IMR-90 (cell line): ENCODE results near the gene MYH11. TPM values are rescaled to one million over a fixed set of nuclear protein-coding genes. Genes with fewer than 3 reads are reported as not detected.

Source experiments
- ATAC-seq: fragments of 200-7000 bp; cut with Tn5 transposase; 2 replicates; pipeline ENCODE4 v1.9.1; 2020; ENCODE audit warnings: low read depth, mild to moderate bottlenecking, moderate library complexity
- BruUV-seq: library from RNA; stranded (reverse); fragments of 400-500 nt; replicated peaks from 2 replicates; lab custom pipeline; 2021; lab: Mats Ljungman, UMichigan
- CTCF ChIA-PET: fragments of 300-600 bp; formaldehyde crosslinking; extraction: SDS; loops from one replicate; lab custom pipeline; 2021; ENCODE audit warnings: antibody characterized with exemption; lab: Yijun Ruan, JAX
- POLR2A ChIA-PET: fragments of 300-600 bp; sonication (Branson Sonifier 250); formaldehyde crosslinking; loops from one replicate; lab custom pipeline; 2022; ENCODE audit warnings: antibody characterized with exemption; ENCODE audit not compliant: unreplicated experiment; lab: Charles Lee
- DNase-seq: peaks from one replicate; pipeline ENCODE4 v3.0.0; 2013
- H2AFZ ChIP-seq: replicated peaks from 2 replicates; pipeline ENCODE3; 2013; ENCODE audit warnings: low read length, mild to moderate bottlenecking; ENCODE audit not compliant: poor library complexity
- H2AK5ac ChIP-seq: 2 replicates; pipeline ENCODE4 v1.6.1; 2013; ENCODE audit warnings: low read depth, low read length, inconsistent platforms
- H2AK9ac ChIP-seq: replicated peaks from 2 replicates; pipeline ENCODE3; 2013; ENCODE audit warnings: mild to moderate bottlenecking, low read depth, low read length, moderate library complexity; ENCODE audit not compliant: poor library complexity
- H2BK120ac ChIP-seq: 2 replicates; pipeline ENCODE4 v1.6.1; 2013; ENCODE audit warnings: low read depth, low read length, inconsistent platforms
- H2BK15ac ChIP-seq: 3 replicates; pipeline ENCODE4 v1.6.1; 2013; ENCODE audit warnings: low read depth, low read length, inconsistent platforms
- H2BK20ac ChIP-seq: 2 replicates; pipeline ENCODE4 v1.6.1; 2013; ENCODE audit warnings: low read depth, mild to moderate bottlenecking, inconsistent platforms, low read length, moderate library complexity
- H2BK5ac ChIP-seq: 2 replicates; pipeline ENCODE4 v1.6.1; 2013; ENCODE audit warnings: mild to moderate bottlenecking, low read depth, low read length, inconsistent platforms; ENCODE audit not compliant: poor library complexity, severe bottlenecking
- H3K14ac ChIP-seq: replicated peaks from 2 replicates; pipeline ENCODE4 v1.6.1; 2013; ENCODE audit warnings: low read depth, low read length, inconsistent platforms
- H3K18ac ChIP-seq: 2 replicates; pipeline ENCODE4 v1.6.1; 2013; ENCODE audit warnings: low read depth, low read length, control low read depth
- H3K23ac ChIP-seq: 2 replicates; pipeline ENCODE4 v1.6.1; 2013; ENCODE audit warnings: low read depth, low read length, inconsistent platforms
- H3K27ac ChIP-seq: 2 replicates; pipeline ENCODE4 v1.5.1; 2013; ENCODE audit warnings: mild to moderate bottlenecking, control low read depth, low read length; ENCODE audit not compliant: insufficient read depth
- H3K27me3 ChIP-seq: 2 replicates; pipeline ENCODE4 v1.6.1; 2013; ENCODE audit warnings: low read length; ENCODE audit not compliant: control insufficient read depth, insufficient read depth
- H3K36me3 ChIP-seq: 2 replicates; pipeline ENCODE4 v1.6.1; 2013; ENCODE audit warnings: low read length, mixed read lengths; ENCODE audit not compliant: control insufficient read depth, insufficient read depth
- H3K4ac ChIP-seq: 2 replicates; pipeline ENCODE4 v1.6.1; 2013; ENCODE audit warnings: low read depth, low read length, inconsistent platforms
- H3K4me1 ChIP-seq: 2 replicates; pipeline ENCODE4 v1.6.1; 2013; ENCODE audit warnings: low read length, mixed read lengths; ENCODE audit not compliant: control insufficient read depth, insufficient read depth
- H3K4me2 ChIP-seq: 2 replicates; pipeline ENCODE4 v1.6.1; 2013; ENCODE audit warnings: low read depth, mild to moderate bottlenecking, control low read depth, low read length, moderate library complexity
- H3K4me3 ChIP-seq: 2 replicates; pipeline ENCODE4 v1.5.1; 2013; ENCODE audit warnings: low read depth, mild to moderate bottlenecking, control low read depth, low read length, moderate library complexity; ENCODE audit not compliant: insufficient read depth
- H3K56ac ChIP-seq: 2 replicates; pipeline ENCODE4 v1.6.1; 2013; ENCODE audit warnings: low read length, inconsistent platforms; ENCODE audit not compliant: insufficient read depth; ENCODE audit errors: extremely low read depth
- H3K79me1 ChIP-seq, 2 experiments: 2 replicates each; pipeline ENCODE4 v1.6.1; 2013; ENCODE audit warnings: low read length in 2 of 2, inconsistent platforms in 1 of 2, low read depth in 1 of 2
- H3K9ac ChIP-seq: 2 replicates; pipeline ENCODE4 v1.6.1; 2013; ENCODE audit warnings: low read depth, low read length, control low read depth
- H3K9me1 ChIP-seq: 2 replicates; pipeline ENCODE4 v1.6.1; 2013; ENCODE audit warnings: low read length, inconsistent platforms; ENCODE audit not compliant: insufficient read depth
- H3K9me3 ChIP-seq: 2 replicates; pipeline ENCODE4 v1.6.1; 2013; ENCODE audit warnings: low read length; ENCODE audit not compliant: control insufficient read depth, insufficient read depth
- H4K20me1 ChIP-seq: 2 replicates; pipeline ENCODE4 v1.6.1; 2013; ENCODE audit warnings: low read length, inconsistent platforms; ENCODE audit not compliant: insufficient read depth
- H4K5ac ChIP-seq: 2 replicates; pipeline ENCODE4 v1.6.1; 2013; ENCODE audit warnings: mild to moderate bottlenecking, low read depth, low read length, control low read depth
- H4K8ac ChIP-seq, 2 experiments: 2 replicates each; pipeline ENCODE4 v1.6.1; 2013; ENCODE audit warnings: low read depth in 2 of 2, low read length in 2 of 2, control low read depth in 1 of 2, inconsistent platforms in 1 of 2
- H4K91ac ChIP-seq: 2 replicates; pipeline ENCODE4 v1.6.1; 2013; ENCODE audit warnings: low read depth, low read length, inconsistent platforms; ENCODE audit not compliant: insufficient read depth
- BHLHE40 ChIP-seq: fragments of 150-350 bp; IDR thresholded peaks from 2 replicates; pipeline ENCODE4 v1.6.1; 2016; ENCODE audit warnings: mild to moderate bottlenecking, low read depth, low read length
- CEBPB ChIP-seq: IDR thresholded peaks from 2 replicates; pipeline ENCODE4 v1.6.1; 2012; ENCODE audit warnings: low read depth, low read length, improper control_type of control experiment
- CHD1 ChIP-seq: IDR thresholded peaks from 2 replicates; pipeline ENCODE4 v1.6.1; 2012; ENCODE audit warnings: low read depth, low read length, improper control_type of control experiment
- CTCF ChIP-seq: conservative IDR thresholded peaks from 2 replicates; pipeline ENCODE4 v1.5.1; 2012; ENCODE audit warnings: mild to moderate bottlenecking, low read depth, low read length, improper control_type of control experiment
- ELK1 ChIP-seq: fragments of 150-350 bp; IDR thresholded peaks from 2 replicates; pipeline ENCODE4 v1.6.1; 2016; ENCODE audit warnings: low read depth, mild to moderate bottlenecking, low read length, moderate library complexity, borderline replicate concordance
- FOS ChIP-seq: fragments of 150-350 bp; IDR thresholded peaks from 2 replicates; pipeline ENCODE4 v1.6.1; 2016; ENCODE audit warnings: low read depth, low read length
- MAFK ChIP-seq: IDR thresholded peaks from 2 replicates; pipeline ENCODE4 v1.6.1; 2012; ENCODE audit warnings: low read depth, low read length, improper control_type of control experiment
- MAZ ChIP-seq: IDR thresholded peaks from 2 replicates; pipeline ENCODE4 v1.6.1; 2012; ENCODE audit warnings: low read depth, mild to moderate bottlenecking, low read length, improper control_type of control experiment, moderate library complexity, borderline replicate concordance
- MXI1 ChIP-seq: IDR thresholded peaks from 2 replicates; pipeline ENCODE4 v1.6.1; 2012; ENCODE audit warnings: low read depth, mild to moderate bottlenecking, low read length, moderate library complexity, borderline replicate concordance
- NFE2L2 ChIP-seq: fragments of 150-350 bp; IDR thresholded peaks from 2 replicates; pipeline ENCODE4 v1.6.1; 2016; ENCODE audit warnings: low read depth, mild to moderate bottlenecking, low read length
- POLR2A ChIP-seq: IDR thresholded peaks from 2 replicates; pipeline ENCODE4 v1.6.1; 2012; ENCODE audit warnings: mild to moderate bottlenecking, low read depth, low read length
- RAD21 ChIP-seq: IDR thresholded peaks from 2 replicates; pipeline ENCODE4 v1.6.1; 2012; ENCODE audit warnings: low read length, improper control_type of control experiment
- RCOR1 ChIP-seq: IDR thresholded peaks from 2 replicates; pipeline ENCODE4 v1.6.1; 2012; ENCODE audit warnings: mild to moderate bottlenecking, low read length, improper control_type of control experiment; ENCODE audit not compliant: insufficient replicate concordance
- RFX5 ChIP-seq: IDR thresholded peaks from 2 replicates; pipeline ENCODE4 v1.8.0; 2012; ENCODE audit warnings: low read depth, mild to moderate bottlenecking, low read length, moderate library complexity
- SMC3 ChIP-seq: fragments of 150-350 bp; IDR thresholded peaks from 2 replicates; pipeline ENCODE4 v1.6.1; 2016; ENCODE audit warnings: low read depth, mild to moderate bottlenecking, antibody characterized with exemption, low read length, moderate library complexity
- USF2 ChIP-seq: fragments of 150-350 bp; IDR thresholded peaks from 2 replicates; pipeline ENCODE4 v1.6.1; 2017; ENCODE audit warnings: mild to moderate bottlenecking, antibody characterized with exemption, low read length, low read depth
- WGBS, 2 experiments: methylation state at CpG; one replicate each; pipeline versions ENCODE4 v1.1.5 to v1.1.7; 2013; ENCODE audit warnings: missing lambda C conversion rate in 2 of 2; ENCODE audit not compliant: insufficient read length in 1 of 2; ENCODE audit errors: extremely low coverage in 2 of 2; 5-methylcytosine and 5-hydroxymethylcytosine counted together
- dilution Hi-C: fragments of 300-500 bp; cut with HindIII; formaldehyde crosslinking; loops from one replicate; pipeline ENCODE4 v1.14.3; 2018; ENCODE audit warnings: low sequenced_read_pairs; ENCODE audit not compliant: unreplicated experiment
- in situ Hi-C: fragments of 300-500 bp; cut with MboI; formaldehyde crosslinking; loops from 3 replicates; pipeline ENCODE4 v1.14.3; 2019; ENCODE audit warnings: low sequenced_read_pairs, inconsistent platforms, mixed read lengths
- intact Hi-C: fragments of 100-400 bp; cut with micrococcal nuclease; formaldehyde crosslinking; loops from 2 replicates; pipeline ENCODE4 v1.10.0; 2022
- polyA plus RNA-seq, 3 experiments: library from polyadenylated mRNA; depleted of rRNA; stranded (reverse); fragments of >200 nt; gene quantifications; 2 replicates each; pipeline ENCODE4 v1.2.3, GENCODE V29; 2012; ENCODE audit warnings: low replicate concordance in 1 of 3
- total RNA-seq: library from RNA; depleted of rRNA; stranded (reverse); fragments of >200 nt; gene quantifications from 2 replicates; pipeline ENCODE4 v1.2.3, GENCODE V29; 2012

MYH11 gene
- total and polyA plus RNA-seq, 2 of the 4 experiments (the other 2 are of a cell fraction), result under 0.01 to 0.12 TPM

- H3K23ac ChIP-seq, result no peak overlapping the region
- H2BK5ac ChIP-seq, result no peak overlapping the region
- no peak overlapping the region for H4K91ac ChIP-seq
- H3K18ac ChIP-seq, result no peak overlapping the region
- no peaks in the 10 kb centered on the region for H4K20me1 ChIP-seq
- POLR2A ChIA-PET, result no interaction called here
- H3K9me1 ChIP-seq, result peaks cover 5% of the 10 kb centered on the region; the same call in 1 of the 2 replicates
- H3K27ac ChIP-seq, result no peak overlapping the region
- no peak overlapping the region for H4K8ac ChIP-seq
- DNase-seq (no peak), ATAC-seq (no peak)
- H3K56ac ChIP-seq, result no peak overlapping the region
- dilution Hi-C loops, result no loop called here
- H2AK9ac ChIP-seq, result no peak overlapping the region
- BruUV-seq, result no TSS peak
- no peaks in the 10 kb centered on the region for H3K9me3 ChIP-seq
- H3K9ac ChIP-seq, result no peak overlapping the region
- H2BK20ac ChIP-seq, result no peak overlapping the region; the same call in 1 of the 2 replicates
- H2AK5ac ChIP-seq, result no peak overlapping the region
- TF ChIP-seq FOS, result no peak
- no peak for TF ChIP-seq CTCF
- TF ChIP-seq RFX5, result no peak
- no peak for TF ChIP-seq MAFK
- TF ChIP-seq ELK1, result no peak
- no peak for TF ChIP-seq RAD21
- TF ChIP-seq NFE2L2, result no peak
- TF ChIP-seq SMC3, result no peak
- TF ChIP-seq CEBPB, result no peak
- TF ChIP-seq POLR2A, result no peak
- no peak for TF ChIP-seq CHD1
- no peak for TF ChIP-seq RCOR1
- TF ChIP-seq MXI1, result no peak
- no peak for TF ChIP-seq MAZ
- TF ChIP-seq USF2, result no peak
- no peak for TF ChIP-seq BHLHE40
- H2BK120ac ChIP-seq, result no peak overlapping the region
- H3K4me3 ChIP-seq, result no peak overlapping the region
- CTCF ChIA-PET, result no interaction called here
- no peak overlapping the region for H3K4ac ChIP-seq
- H3K4me2 ChIP-seq, result no peak overlapping the region
- in situ Hi-C loops, result no loop called here
- no peaks in the 10 kb centered on the region for H3K79me1 ChIP-seq
- no peak overlapping the region for H4K5ac ChIP-seq
- no CpG with 5 or more reads among the region's 7 CpGs for WGBS, 2 experiments
- no peak overlapping the region for H3K14ac ChIP-seq
- H2BK15ac ChIP-seq, result no peak overlapping the region
- peaks cover 2% of the 10 kb centered on the region; the same call in 1 of the 2 replicates for H3K4me1 ChIP-seq
- H2AFZ ChIP-seq, result no peak overlapping the region
- H3K36me3 ChIP-seq, result no peaks in the 10 kb centered on the region
- peaks cover 4% of the 10 kb centered on the region; the same call in 1 of the 2 replicates for H3K27me3 ChIP-seq
- intact Hi-C loops, result loop anchor here (5.0 to 10.0 kb wide), 2 partner anchors 173 to 421 kb away; partner anchors contain the start of gene ABCC1
Observed at GRCh38 chr16:15771694-15772093, 85.1 kb downstream of the MYH11 start.
